Measurements from ENCODE around the gene CTF1. TPM values are rescaled to one million over a fixed set of nuclear protein-coding genes. Genes with fewer than 3 reads are reported as not detected.

The CTF1 gene
- total RNA-seq, 1 donor from 2014 or later = 4.2 TPM

GRCh38 chr16:30893744-30894539 is 2.5 kb upstream of the CTF1 start, which contains the start of gene BCL7C:
Gene BCL7C (minus strand): TSS chr16:30894077. CDS start chr16:30893944, 133 bp downstream.
- Mint-ChIP-seq H3K27me3 (ENCODE audit: low read depth) (no peaks in the 10 kb centered on the region), H3K27ac (ENCODE audit: unreplicated experiment) (peak within 1 kb of the TSS; percentile 85), H3K36me3 (ENCODE audit: low read depth) (peaks cover 4% of the 10 kb centered on the region), H3K4me3 (ENCODE audit: unreplicated experiment) (peak within 1 kb of the TSS; percentile 83), H3K4me1 (ENCODE audit: low read depth) (peaks cover 50% of the 10 kb centered on the region), H3K9me3 (ENCODE audit: low read depth) (no peaks in the 10 kb centered on the region)
- peak; percentile 95 for DNase-seq (ENCODE audit: low spot score)
- peak; percentile 76 for TF ChIP-seq CTCF (IDR thresholded peaks at IDR 0.05)

GRCh38 chr16:30894540-30895368 is 1.7 kb upstream of the CTF1 start:
- Mint-ChIP-seq H3K4me3 (ENCODE audit: unreplicated experiment) (peak overlapping the region; percentile 72), H3K27ac (ENCODE audit: unreplicated experiment) (peak overlapping the region; percentile 85), H3K36me3 (ENCODE audit: low read depth) (peaks cover 3% of the 10 kb centered on the region), H3K4me1 (ENCODE audit: low read depth) (peaks cover 49% of the 10 kb centered on the region), H3K27me3 (ENCODE audit: low read depth) (no peaks in the 10 kb centered on the region), H3K9me3 (ENCODE audit: low read depth) (no peaks in the 10 kb centered on the region)
- TF ChIP-seq CTCF (IDR thresholded peaks at IDR 0.05) = no peak
- DNase-seq (ENCODE audit: low spot score) = no peak

- DNase-seq (ENCODE audit: low spot score) = no peak
- Mint-ChIP-seq H3K9me3 (ENCODE audit: low read depth) (no peaks in the 10 kb centered on the region), H3K4me3 (ENCODE audit: unreplicated experiment) (peak overlapping the region; percentile 89), H3K27ac (ENCODE audit: unreplicated experiment) (peak overlapping the region; percentile 100), H3K36me3 (ENCODE audit: low read depth) (peaks cover 2% of the 10 kb centered on the region), H3K27me3 (ENCODE audit: low read depth) (no peaks in the 10 kb centered on the region), H3K4me1 (ENCODE audit: low read depth) (peaks cover 47% of the 10 kb centered on the region)
- no peak for TF ChIP-seq CTCF (IDR thresholded peaks at IDR 0.05)
These were observed 670 bp upstream of the CTF1 start for GRCh38 chr16:30895627-30896260.

- H3K36me3 Mint-ChIP-seq (ENCODE audit: low read depth) = no peaks in the 10 kb centered on the region
- H3K4me1 Mint-ChIP-seq (ENCODE audit: low read depth) = peaks cover 47% of the 10 kb centered on the region
These were observed 697 bp downstream of the CTF1 start for GRCh38 chr16:30896889-30897733.

More at GRCh38 chr16:30896889-30897733, 697 bp downstream of the CTF1 start:
- peak overlapping the region; percentile 89 for H3K4me3 Mint-ChIP-seq (ENCODE audit: unreplicated experiment)
- H3K27ac Mint-ChIP-seq (ENCODE audit: unreplicated experiment) = peak overlapping the region; percentile 100
- no peak for TF ChIP-seq CTCF (IDR thresholded peaks at IDR 0.05)
- no peaks in the 10 kb centered on the region for H3K27me3 Mint-ChIP-seq (ENCODE audit: low read depth)
- peak; percentile 95 for DNase-seq (ENCODE audit: low spot score)
- H3K9me3 Mint-ChIP-seq (ENCODE audit: low read depth) = no peaks in the 10 kb centered on the region

Measured in chondrocyte (in vitro differentiated cells).